ENCODE measurements around the gene C1orf74.
"Not testable (repeated sequence)": the region's sequence is repeated elsewhere in the genome, so short reads cannot be mapped to it uniquely, and the experiment has no call there.

The C1orf74 gene

DNA sequence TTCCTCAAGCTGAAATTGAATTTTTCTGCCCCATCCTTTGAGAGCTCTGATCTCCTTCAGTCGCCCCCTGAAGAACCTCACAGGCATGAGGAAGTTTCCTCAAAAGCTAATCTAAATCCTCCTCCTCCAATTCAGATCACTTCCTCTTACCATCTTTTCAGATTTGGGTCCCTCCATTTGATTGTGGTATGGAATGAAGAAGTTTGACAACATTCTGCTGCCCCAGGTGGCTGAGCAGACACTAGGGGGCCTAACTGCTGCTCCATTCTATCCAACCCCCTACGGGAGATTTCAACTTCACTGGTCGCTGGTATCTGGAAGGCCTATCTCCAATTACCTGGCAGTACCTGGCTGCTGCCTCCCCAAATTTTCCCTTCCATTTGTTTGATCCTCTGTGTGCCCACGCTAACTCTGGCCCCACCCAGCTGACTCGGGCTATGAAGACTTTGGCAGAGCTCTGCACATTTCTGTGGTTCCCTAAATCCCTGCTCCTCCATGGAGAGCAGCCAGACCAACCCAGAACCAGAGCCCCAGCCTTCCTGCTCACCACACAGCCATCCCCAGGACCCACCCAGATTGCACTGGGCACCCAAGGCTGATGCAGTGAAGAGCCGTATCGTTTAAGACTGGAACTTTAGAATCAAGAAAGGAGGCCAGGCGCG lies 13.8 kb upstream of the C1orf74 start:
- TF ChIP-seq, protein P1, sequence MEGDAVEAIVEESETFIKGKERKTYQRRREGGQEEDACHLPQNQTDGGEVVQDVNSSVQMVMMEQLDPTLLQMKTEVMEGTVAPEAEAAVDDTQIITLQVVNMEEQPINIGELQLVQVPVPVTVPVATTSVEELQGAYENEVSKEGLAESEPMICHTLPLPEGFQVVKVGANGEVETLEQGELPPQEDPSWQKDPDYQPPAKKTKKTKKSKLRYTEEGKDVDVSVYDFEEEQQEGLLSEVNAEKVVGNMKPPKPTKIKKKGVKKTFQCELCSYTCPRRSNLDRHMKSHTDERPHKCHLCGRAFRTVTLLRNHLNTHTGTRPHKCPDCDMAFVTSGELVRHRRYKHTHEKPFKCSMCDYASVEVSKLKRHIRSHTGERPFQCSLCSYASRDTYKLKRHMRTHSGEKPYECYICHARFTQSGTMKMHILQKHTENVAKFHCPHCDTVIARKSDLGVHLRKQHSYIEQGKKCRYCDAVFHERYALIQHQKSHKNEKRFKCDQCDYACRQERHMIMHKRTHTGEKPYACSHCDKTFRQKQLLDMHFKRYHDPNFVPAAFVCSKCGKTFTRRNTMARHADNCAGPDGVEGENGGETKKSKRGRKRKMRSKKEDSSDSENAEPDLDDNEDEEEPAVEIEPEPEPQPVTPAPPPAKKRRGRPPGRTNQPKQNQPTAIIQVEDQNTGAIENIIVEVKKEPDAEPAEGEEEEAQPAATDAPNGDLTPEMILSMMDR (IDR thresholded peaks at IDR 0.05; ENCODE audit: insufficient read depth, low read depth, low read length, missing control alignments), result peak; percentile 49
- no peak for DNase-seq (ENCODE audit: low read depth)
- no peak overlapping the region for H3K4me3 ChIP-seq (ENCODE audit: low read length)

DNA sequence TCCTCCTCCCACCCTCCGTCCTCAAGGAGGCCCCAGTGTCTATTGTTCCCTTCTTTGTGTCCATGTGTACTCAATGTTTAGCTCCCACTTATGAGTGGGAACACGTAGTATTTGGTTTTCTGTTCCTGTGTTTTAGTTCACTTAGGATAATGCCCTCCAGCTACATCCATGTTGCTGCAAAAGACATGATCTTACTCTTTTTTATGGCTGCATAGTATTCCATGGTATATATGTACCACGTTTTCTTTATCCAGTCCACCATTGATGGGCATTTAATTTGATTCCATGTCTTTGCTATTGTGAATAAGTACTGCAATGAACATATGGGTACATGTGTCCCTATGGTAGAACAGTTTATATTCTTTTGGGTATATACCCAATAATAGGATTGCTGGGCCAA lies 9.4 kb upstream of the C1orf74 start:
- not testable (repeated sequence) for H3K4me3 ChIP-seq (ENCODE audit: low read length); DNase-seq (ENCODE audit: low read depth)

DNA sequence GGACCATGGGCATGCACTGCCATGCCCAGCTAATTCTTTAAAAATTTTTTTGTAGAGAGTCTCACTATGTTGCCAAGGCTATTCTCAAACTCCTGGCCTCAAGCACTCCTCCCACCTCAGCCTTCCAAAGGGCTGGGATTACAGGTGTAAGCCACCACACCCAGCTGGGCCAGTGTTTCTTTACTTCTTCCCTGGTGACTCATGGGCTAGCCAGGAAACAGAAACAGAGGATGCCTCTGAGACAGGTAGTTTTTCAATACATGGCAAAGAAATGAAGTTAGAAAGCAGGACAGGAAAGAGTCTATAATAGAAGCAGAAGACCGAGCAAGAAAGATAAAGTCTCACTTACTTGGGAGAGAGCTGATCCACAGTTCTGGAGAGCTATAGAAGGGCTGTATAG lies 7.6 kb upstream of the C1orf74 start:
- TF ChIP-seq, protein P1 (IDR thresholded peaks at IDR 0.05; ENCODE audit: insufficient read depth, low read depth, low read length, missing control alignments), result no peak
- no peak overlapping the region for H3K4me3 ChIP-seq (ENCODE audit: low read length)
- DNase-seq (ENCODE audit: low read depth), result peak; percentile 67

DNA sequence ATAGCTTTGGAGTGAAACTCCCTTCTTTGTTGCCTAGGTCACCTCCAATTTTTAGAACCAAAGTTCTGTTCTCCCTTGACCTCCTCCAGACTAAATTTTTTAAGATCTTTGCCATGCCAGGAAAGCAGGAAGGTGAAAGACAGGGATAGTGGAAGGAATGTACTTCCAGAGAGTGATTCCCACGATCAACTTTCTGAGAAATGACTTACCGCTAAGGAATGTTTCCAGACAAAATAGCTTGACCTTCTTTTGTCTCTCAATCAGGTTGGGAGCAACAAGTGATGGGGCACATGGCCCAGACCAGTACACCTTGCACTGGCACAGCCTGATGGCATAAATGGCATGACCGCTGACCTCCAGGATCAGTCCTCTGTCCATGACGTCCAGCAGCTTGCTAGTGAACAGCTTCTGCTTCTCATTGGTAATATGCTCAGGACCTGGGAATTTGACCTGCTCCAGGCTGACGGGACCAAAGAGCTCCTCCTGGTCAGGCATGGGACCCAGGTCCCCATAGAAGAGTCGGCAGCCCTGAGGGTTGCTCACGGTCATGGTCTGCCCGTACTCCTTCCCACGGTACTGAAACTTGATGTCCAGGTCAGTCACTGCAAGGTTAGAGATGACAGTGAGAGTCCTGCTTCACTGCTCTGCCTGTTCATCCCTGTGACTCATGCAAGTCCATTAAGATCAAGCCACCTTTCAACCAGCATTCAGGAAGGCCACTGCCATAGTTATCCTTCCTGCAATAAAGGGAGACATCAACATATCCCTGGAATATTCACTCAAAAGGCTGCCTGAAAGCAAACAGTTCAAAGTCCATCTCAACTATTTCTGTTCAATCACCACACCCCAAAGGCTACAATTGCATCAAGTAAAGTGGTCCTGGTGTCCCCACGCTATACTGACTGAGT lies 6.2 kb upstream of the C1orf74 start:
- TF ChIP-seq, protein P1 (IDR thresholded peaks at IDR 0.05; ENCODE audit: insufficient read depth, low read depth, low read length, missing control alignments), result no peak
- H3K4me3 ChIP-seq (ENCODE audit: low read length), result no peak overlapping the region
- no peak for DNase-seq (ENCODE audit: low read depth)

DNA sequence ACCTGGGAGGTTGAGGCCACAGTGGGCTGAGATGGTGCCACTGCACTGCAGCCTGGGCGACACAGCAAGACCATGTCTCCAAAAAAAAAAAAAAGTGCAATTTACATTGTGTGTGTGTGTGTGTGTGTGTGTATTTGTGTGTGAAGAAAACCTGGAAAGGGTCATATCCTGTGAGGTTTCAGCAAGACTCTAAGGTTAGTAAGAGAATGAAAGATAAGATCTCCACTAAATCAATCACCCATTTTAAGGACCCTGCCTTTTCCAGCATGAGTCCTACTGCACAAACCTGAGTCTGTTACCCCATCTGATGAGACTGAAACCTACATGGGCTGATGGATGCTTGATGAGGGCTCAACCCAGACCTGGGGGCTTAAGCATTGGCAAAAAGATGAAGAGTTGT lies 4.9 kb upstream of the C1orf74 start:
- TF ChIP-seq, protein P1 (IDR thresholded peaks at IDR 0.05; ENCODE audit: insufficient read depth, low read depth, low read length, missing control alignments), result no peak
- DNase-seq (ENCODE audit: low read depth), result peak; percentile 36

DNA sequence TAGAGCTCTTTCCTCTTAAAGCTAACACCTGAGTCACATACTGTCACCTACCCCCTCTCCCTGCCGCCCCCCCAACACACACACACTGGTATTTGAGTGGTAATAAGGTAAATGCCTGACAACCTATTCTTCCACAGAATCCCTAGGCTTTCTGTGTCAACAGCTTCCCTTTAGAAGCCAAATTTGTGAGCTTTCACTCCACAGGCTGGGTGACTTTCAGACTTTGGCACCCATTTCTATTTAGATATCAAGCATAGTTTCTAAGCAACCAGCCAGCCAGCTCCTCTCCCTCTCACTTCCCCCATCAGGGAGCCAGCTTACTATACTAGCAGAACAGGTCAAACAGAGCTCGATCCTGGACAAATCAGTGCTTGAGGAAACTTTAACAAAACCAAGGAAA lies 3.2 kb upstream of the C1orf74 start:
- no peak overlapping the region for H3K4me3 ChIP-seq (ENCODE audit: low read length)
- no peak for DNase-seq (ENCODE audit: low read depth)
- TF ChIP-seq, protein P1 (IDR thresholded peaks at IDR 0.05; ENCODE audit: insufficient read depth, low read depth, low read length, missing control alignments), result no peak

More for the DNA sequence above, 4.9 kb upstream of the C1orf74 start:
- no peak overlapping the region for H3K4me3 ChIP-seq (ENCODE audit: low read length)

DNA sequence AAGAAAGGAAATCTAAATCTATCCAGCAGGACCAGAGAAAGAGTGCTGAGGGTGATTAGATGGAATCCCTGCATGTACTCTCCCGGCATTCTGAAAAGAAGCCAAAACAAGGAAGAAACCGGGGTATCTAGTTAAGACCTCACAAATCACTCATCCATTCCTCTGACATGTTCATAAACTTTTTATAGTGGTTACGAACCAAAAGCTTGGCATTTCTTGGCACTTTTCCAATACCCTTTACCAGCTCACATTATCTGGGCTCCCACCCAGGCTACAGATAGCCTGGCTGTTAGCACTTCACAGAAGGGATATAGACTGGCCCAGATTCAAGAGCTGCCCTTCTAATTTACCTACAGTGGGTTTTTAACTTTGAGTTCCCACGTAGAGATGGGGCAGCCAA lies 1.8 kb upstream of the C1orf74 start:
- DNase-seq (ENCODE audit: low read depth), result peak; percentile 33
- TF ChIP-seq, protein P1 (IDR thresholded peaks at IDR 0.05; ENCODE audit: insufficient read depth, low read depth, low read length, missing control alignments), result no peak
- H3K4me3 ChIP-seq (ENCODE audit: low read length), result no peak overlapping the region

Measured in epithelial cell of esophagus (primary cell).